HepG2 (cell line): ENCODE data around the gene PLEKHG5. TPM values are rescaled to one million over a fixed set of nuclear protein-coding genes. Genes with fewer than 3 reads are reported as not detected.

Experiments used
- ATAC-seq: fragments of 200-7000 bp; cut with Tn5 transposase; 3 replicates; pipeline ENCODE4 v1.9.1; 2020; ENCODE audit warnings: mild to moderate bottlenecking, moderate library complexity
- BruUV-seq: library from RNA; stranded (reverse); fragments of 400-500 nt; replicated peaks from 2 replicates; lab custom pipeline; 2021; lab: Mats Ljungman, UMichigan
- CTCF ChIA-PET: fragments of 300-600 bp; formaldehyde crosslinking; extraction: SDS; loops from one replicate; lab custom pipeline; 2021; ENCODE audit warnings: low total read pairs, inconsistent platforms, low intra/inter-chr PET ratio; lab: Yijun Ruan, JAX
- POLR2A ChIA-PET: fragments of 350-600 bp; sonication (Branson Sonifier 250); formaldehyde crosslinking; loops from one replicate; lab custom pipeline; 2020; ENCODE audit warnings: antibody characterized with exemption, inconsistent platforms; lab: Yijun Ruan, JAX
- DNase-seq: peaks from one replicate; pipeline ENCODE4 v3.0.0-alpha.2; 2015; ENCODE audit warnings: low spot score
- FAIRE-seq: peaks from 3 replicates; lab custom pipeline; 2011; peaks lifted over from hg19 to GRCh38; lab: Jason Lieb, UNC
- H2AFZ ChIP-seq: one replicate; pipeline ENCODE4 v1.6.1; 2011; ENCODE audit warnings: low read length, inconsistent platforms
- H3K27ac ChIP-seq: fragments of 300-600 bp; 3 replicates; pipeline ENCODE4 v1.8.0; 2011; ENCODE audit warnings: mixed run types, mild to moderate bottlenecking, mixed read lengths, low read length, inconsistent platforms; ENCODE audit not compliant: insufficient read depth; ENCODE audit errors: extremely low read length
- H3K27me3 ChIP-seq, 2 experiments: fragments of 200-600 bp in 1 of 2; 2 replicates in 1 of 2; 3 replicates in 1 of 2; pipeline versions ENCODE4 v1.6.0 to v1.8.0; 2011; ENCODE audit warnings: low read length in 2 of 2, mild to moderate bottlenecking in 2 of 2, moderate library complexity in 2 of 2, inconsistent platforms in 1 of 2; ENCODE audit not compliant: insufficient read depth in 2 of 2, control insufficient read depth in 1 of 2
- H3K36me3 ChIP-seq, 2 experiments: fragments of 200-600 bp in 1 of 2; replicated peaks in 1 of 2; 2 replicates in 1 of 2; 3 replicates in 1 of 2; pipeline versions ENCODE4 v1.5.1 to v1.8.0; 2011; ENCODE audit warnings: low read length in 2 of 2, inconsistent platforms in 1 of 2; ENCODE audit not compliant: insufficient read depth in 2 of 2, control insufficient read depth in 1 of 2
- H3K4me1 ChIP-seq: 2 replicates; pipeline ENCODE4 v1.5.1; 2012; ENCODE audit warnings: low read length, inconsistent platforms; ENCODE audit not compliant: insufficient read depth
- H3K4me2 ChIP-seq: 2 replicates; pipeline ENCODE4 v1.6.0; 2011; ENCODE audit warnings: low read depth, low read length, inconsistent platforms
- H3K4me3 ChIP-seq, 3 experiments: fragments of 200-600 bp in 1 of 3; sonication (generic), shearing (Covaris generic) in 1 of 3; replicated peaks in 1 of 3; 2 replicates each; pipeline ENCODE4 v1.5.1; 2011 to 2016; ENCODE audit warnings: low read length in 3 of 3, inconsistent platforms in 2 of 3, low read depth in 2 of 3, mild to moderate bottlenecking in 2 of 3, control low read depth in 1 of 3, mixed read lengths in 1 of 3; ENCODE audit not compliant: insufficient read depth in 1 of 3
- H3K79me2 ChIP-seq: one replicate; pipeline ENCODE4 v1.6.1; 2011; ENCODE audit warnings: low read length, inconsistent platforms; ENCODE audit not compliant: insufficient read depth
- H3K9ac ChIP-seq: 2 replicates; pipeline ENCODE4 v1.6.0; 2011; ENCODE audit warnings: mild to moderate bottlenecking, low read depth, low read length, inconsistent platforms; ENCODE audit not compliant: insufficient read depth
- H3K9me3 ChIP-seq: 2 replicates; pipeline ENCODE4 v1.5.1; 2012; ENCODE audit warnings: mild to moderate bottlenecking, low read length
- H4K20me1 ChIP-seq: 2 replicates; pipeline ENCODE4 v1.6.0; 2011; ENCODE audit warnings: inconsistent platforms, mild to moderate bottlenecking, low read length, moderate library complexity; ENCODE audit not compliant: insufficient read depth
- ATF5 ChIP-seq: sonication (generic); formaldehyde crosslinking; IDR thresholded peaks from 2 replicates; pipeline ENCODE4 v1.4.0; 2020; ENCODE audit warnings: mild to moderate bottlenecking, low read depth, missing genetic modification reagents
- DMTF1 ChIP-seq: sonication (generic); formaldehyde crosslinking; IDR thresholded peaks from 2 replicates; pipeline ENCODE4 v1.4.0; 2020; ENCODE audit warnings: mild to moderate bottlenecking, missing genetic modification reagents
- EEA1 ChIP-seq: sonication (generic); formaldehyde crosslinking; IDR thresholded peaks from 2 replicates; pipeline ENCODE4 v1.5.1; 2020; ENCODE audit warnings: mild to moderate bottlenecking, missing genetic modification reagents, borderline replicate concordance
- GATA4 ChIP-seq: sonication (generic); IDR thresholded peaks from 2 replicates; pipeline ENCODE4 v1.6.1; 2016; ENCODE audit warnings: antibody characterized with exemption, low read depth, borderline replicate concordance
- HOMEZ ChIP-seq: IDR thresholded peaks from 2 replicates; pipeline ENCODE4 v1.6.1; 2016; ENCODE audit warnings: low read depth
- MIER2 ChIP-seq: IDR thresholded peaks from 2 replicates; pipeline ENCODE4 v1.6.1; 2016; ENCODE audit warnings: missing biosample characterization, missing genetic modification reagents
- NFYB ChIP-seq: sonication (generic); formaldehyde crosslinking; IDR thresholded peaks from 2 replicates; pipeline ENCODE4 v1.4.0; 2020; ENCODE audit warnings: missing genetic modification reagents
- RBFOX2 ChIP-seq: fragments of 200-400 bp; formaldehyde crosslinking; IDR thresholded peaks from 2 replicates; pipeline ENCODE4 v1.6.1; 2017; ENCODE audit warnings: low read depth, mild to moderate bottlenecking, low read length
- RFXAP ChIP-seq: sonication (generic); formaldehyde crosslinking; IDR thresholded peaks from 2 replicates; pipeline ENCODE4 v1.4.0; 2020; ENCODE audit warnings: missing genetic modification reagents, borderline replicate concordance
- SRSF1 ChIP-seq: fragments of 200-400 bp; formaldehyde crosslinking; optimal IDR thresholded peaks from 2 replicates; pipeline ENCODE3; 2017; ENCODE audit warnings: mild to moderate bottlenecking, low read depth, low read length, moderate library complexity
- TFAP4 ChIP-seq: sonication (generic); IDR thresholded peaks from 2 replicates; pipeline ENCODE4 v1.6.1; 2016; ENCODE audit warnings: low read depth, borderline replicate concordance
- TIGD3 ChIP-seq: sonication (generic); formaldehyde crosslinking; IDR thresholded peaks from 2 replicates; pipeline ENCODE4 v1.5.1; 2020; ENCODE audit warnings: mild to moderate bottlenecking, missing genetic modification reagents, borderline replicate concordance
- YY1 ChIP-seq: IDR thresholded peaks from 2 replicates; pipeline ENCODE4 v1.6.1; 2011; ENCODE audit warnings: low read length, low read depth, moderate library complexity, mild to moderate bottlenecking; ENCODE audit not compliant: insufficient read depth, insufficient replicate concordance
- ZMYM4 ChIP-seq: sonication (generic); formaldehyde crosslinking; IDR thresholded peaks from 2 replicates; pipeline ENCODE4 v1.8.1; 2023; ENCODE audit warnings: mild to moderate bottlenecking, missing genetic modification reagents
- ZNF136 ChIP-seq: sonication (generic); formaldehyde crosslinking; IDR thresholded peaks from 2 replicates; pipeline ENCODE4 v1.8.1; 2022; ENCODE audit warnings: low read depth, mild to moderate bottlenecking, moderate library complexity, missing genetic modification reagents
- ZNF660 ChIP-seq: sonication (generic); formaldehyde crosslinking; IDR thresholded peaks from 2 replicates; pipeline ENCODE4 v1.5.1; 2020; ENCODE audit warnings: mild to moderate bottlenecking, low read depth, missing genetic modification reagents, borderline replicate concordance
- whole genome bisulfite sequencing: methylation state at CpG from one replicate; pipeline ENCODE4 v1.1.6; 2017; ENCODE audit warnings: low lambda C conversion rate; 5-methylcytosine and 5-hydroxymethylcytosine counted together
- in situ Hi-C: cut with HindIII; loops from 2 replicates; pipeline ENCODE4 v1.10.0; 2017; ENCODE audit warnings: low pct_unique_long_range_greater_than_20kb; ENCODE audit not compliant: extremely low pct_ligation_motif_present
- intact Hi-C: fragments of 100-400 bp; cut with micrococcal nuclease; formaldehyde crosslinking; loops from one replicate; pipeline ENCODE4 v1.10.0; 2022; ENCODE audit not compliant: unreplicated experiment
- polyA plus RNA-seq, 8 experiments: library from polyadenylated mRNA; depleted of rRNA in 3 of 8; stranded (reverse) in 7 of 8; unstranded in 1 of 8; fragments of >200 nt; fragmentation: Illumina TruSeq in 4 of 8; extraction: Trizol in 4 of 8; gene quantifications; 2 replicates each; pipeline versions ENCODE4 v1.2.1 to v1.2.3, GENCODE V29; 2011 to 2016; ENCODE audit warnings: low read depth in 4 of 8, missing spikeins in 1 of 8, mixed read lengths in 1 of 8; ENCODE audit not compliant: insufficient read depth in 1 of 8
- total RNA-seq, 5 experiments: library from RNA; depleted of rRNA; stranded (reverse); fragments of >200 nt; fragmentation: Illumina TruSeq; extraction: Trizol; gene quantifications; 2 replicates each; pipeline ENCODE4 v1.2.3, GENCODE V29; 2016; ENCODE audit warnings: low read depth in 1 of 5

The PLEKHG5 gene
- total and polyA plus RNA-seq, 2 of the 13 experiments (the other 11 are each of a cell fraction or from before 2014, with no cell fraction given) = 1.9 to 3.5 TPM

GRCh38 chr1:6513320-6513801, 21.9 kb upstream of the PLEKHG5 start:
- H3K4me2 ChIP-seq = peak overlapping the region; percentile 90
- DNase-seq (no peak), ATAC-seq (peak; percentile 58), FAIRE-seq (no peak)
- peaks cover 3 to 5% of the 10 kb centered on the region in 2 experiments; a peak in 3 of 5 replicates for H3K27me3 ChIP-seq
- peak overlapping the region; percentile 40 for H3K27ac ChIP-seq
- ChIA-PET CTCF (no interaction called here), POLR2A (interaction anchor here (1.8 to 2.5 kb wide), 3 partner anchors 10 to 23 kb away, joined by 5 to 20 read pairs (median 13); partner anchors contain the start of gene PLEKHG5)
- no TSS peak for BruUV-seq
- 2% methylated on average over 5 of the region's 9 CpGs for WGBS
- H3K4me1 ChIP-seq = peaks cover 59% of the 10 kb centered on the region
- H2AFZ ChIP-seq = no peak overlapping the region
- H3K9ac ChIP-seq = no peak overlapping the region
- no peaks in the 10 kb centered on the region for H3K36me3 ChIP-seq
- intact Hi-C loops (no loop called here), in situ Hi-C loops (no loop called here)
- H3K9me3 ChIP-seq = no peaks in the 10 kb centered on the region
- no peaks in the 10 kb centered on the region for H3K79me2 ChIP-seq
- peak overlapping the region in 2 of 3 experiments; percentile 31 to 57; a peak in 4 of 6 replicates for H3K4me3 ChIP-seq
- no peaks in the 10 kb centered on the region for H4K20me1 ChIP-seq
- TF ChIP-seq MIER2 (CRISPR knock-in tag) (no peak), GATA4 (no peak), YY1 (no peak), ZNF136 (CRISPR knock-in tag) (no peak), RBFOX2 (no peak), HOMEZ (CRISPR knock-in tag) (no peak), ZMYM4 (CRISPR knock-in tag) (no peak), RFXAP (CRISPR knock-in tag) (no peak), DMTF1 (CRISPR knock-in tag) (no peak), ATF5 (CRISPR knock-in tag) (no peak), NFYB (CRISPR knock-in tag) (no peak), ZNF660 (no peak), SRSF1 (no peak), TIGD3 (no peak), EEA1 (CRISPR knock-in tag) (no peak), TFAP4 (peak; percentile 48; the same call in 1 of the 2 replicates)
